ENCODE results near the gene SNX17.

SNX17 gene

GRCh38 chr2:27369471-27370025 lies 868 bp upstream of the SNX17 start:
- DNase-seq, result peak; percentile 43

GRCh38 chr2:27370816-27371620 lies 602 bp downstream of the SNX17 start:
- DNase-seq, result no peak

GRCh38 chr2:27372937-27373336 lies 2.5 kb downstream of the SNX17 start:
- no peak for DNase-seq

- no peak for DNase-seq
These were observed 3.2 kb downstream of the SNX17 start for GRCh38 chr2:27373567-27373966.

- DNase-seq, result no peak
These were observed 5.2 kb downstream of the SNX17 start for GRCh38 chr2:27375513-27376099.

GRCh38 chr2:27376151-27376865 lies 5.9 kb downstream of the SNX17 start:
- DNase-seq, result no peak

GRCh38 chr2:27376866-27377617 lies 6.6 kb downstream of the SNX17 start:
- DNase-seq, result no peak

GRCh38 chr2:27377618-27378095 lies 7.2 kb downstream of the SNX17 start:
- no peak for DNase-seq

GRCh38 chr2:27378096-27378808 lies 7.8 kb downstream of the SNX17 start:
- no peak for DNase-seq

- DNase-seq, result no peak
These were observed 8.4 kb downstream of the SNX17 start for GRCh38 chr2:27378809-27379290.

GRCh38 chr2:27379383-27379835 lies 9.0 kb downstream of the SNX17 start:
- no peak for DNase-seq

GRCh38 chr2:27379836-27380625 lies 9.6 kb downstream of the SNX17 start:
- peak; percentile 33 for DNase-seq

GRCh38 chr2:27380626-27381545 lies 10.5 kb downstream of the SNX17 start, which contains the start of gene ZNF513:
ZNF513 (minus strand) TSS chr2:27380734; CDS start chr2:27380526, 208 bp downstream.
- DNase-seq, result peak; percentile 94

- DNase-seq, result no peak
These were observed 11.3 kb downstream of the SNX17 start for GRCh38 chr2:27381577-27382181.

GRCh38 chr2:27390822-27391679 lies 20.6 kb downstream of the SNX17 start:
- no peak for DNase-seq

- no peak for DNase-seq
These were observed 22.8 kb downstream of the SNX17 start for GRCh38 chr2:27393225-27393624.

GRCh38 chr2:27398962-27399361 lies 28.5 kb downstream of the SNX17 start:
- DNase-seq, result no peak

All from NCI-H2029 (cell line).